WTC11 (cell line): ENCODE results near the gene BRMS1L. TPM values are rescaled to one million over a fixed set of nuclear protein-coding genes. Genes with fewer than 3 reads are reported as not detected.
A peak's percentile ranks its signal among the peaks of the same experiment; 100 is the strongest.

ENCODE experiments used
- ATAC-seq: fragments of 200-7000 bp; cut with Tn5 transposase; 2 replicates; pipeline ENCODE4 v1.10.0; 2021; ENCODE audit warnings: mild to moderate bottlenecking, moderate library complexity
- CTCF ChIA-PET: fragments of 300-600 bp; sonication (Branson Sonifier 250); formaldehyde crosslinking; loops from one replicate; lab custom pipeline; 2021; ENCODE audit warnings: antibody characterized with exemption; lab: Charles Lee
- POLR2A ChIA-PET: fragments of 350-600 bp; sonication (Branson Sonifier 250); formaldehyde crosslinking; loops from one replicate; lab custom pipeline; 2021; ENCODE audit warnings: antibody characterized with exemption; lab: Charles Lee
- DNase-seq: peaks from one replicate; pipeline ENCODE4 v3.0.0; 2021; ENCODE audit warnings: low spot score
- H3K27ac Mint-ChIP-seq: 2 replicates; pipeline ENCODE4 v1.8.0; 2021; ENCODE audit warnings: mixed read lengths
- H3K27me3 Mint-ChIP-seq: 2 replicates; pipeline ENCODE4 v1.8.0; 2021; ENCODE audit warnings: low read depth, mild to moderate bottlenecking, moderate library complexity, mixed read lengths
- H3K36me3 Mint-ChIP-seq: 2 replicates; pipeline ENCODE4 v1.8.0; 2021; ENCODE audit warnings: mixed read lengths
- H3K4me1 Mint-ChIP-seq: 2 replicates; pipeline ENCODE4 v1.8.0; 2022; ENCODE audit warnings: mixed read lengths
- H3K4me3 Mint-ChIP-seq: 2 replicates; pipeline ENCODE4 v1.8.0; 2021; ENCODE audit warnings: mild to moderate bottlenecking, moderate library complexity, mixed read lengths
- H3K9me3 Mint-ChIP-seq: 2 replicates; pipeline ENCODE4 v1.8.0; 2021; ENCODE audit warnings: mixed read lengths
- ATF6 ChIP-seq: sonication (generic); formaldehyde crosslinking; IDR thresholded peaks from 2 replicates; pipeline ENCODE4 v1.8.1; 2023; ENCODE audit warnings: mild to moderate bottlenecking, missing genetic modification reagents
- E2F5 ChIP-seq: sonication (generic); formaldehyde crosslinking; IDR thresholded peaks from 2 replicates; pipeline ENCODE4 v1.8.1; 2022; ENCODE audit warnings: mild to moderate bottlenecking, moderate library complexity, missing genetic modification reagents
- HMGA2 ChIP-seq: fragments of 250-450 bp; sonication (Bioruptor Pico); IDR thresholded peaks from 2 replicates; pipeline ENCODE4 v1.4.0; 2021; ENCODE audit warnings: mild to moderate bottlenecking, moderate library complexity
- IRF1 ChIP-seq: sonication (generic); formaldehyde crosslinking; IDR thresholded peaks from 2 replicates; pipeline ENCODE4 v1.8.0; 2023; ENCODE audit warnings: missing genetic modification reagents
- NFE2L1 ChIP-seq: sonication (generic); formaldehyde crosslinking; IDR thresholded peaks from 2 replicates; pipeline ENCODE4 v1.8.1; 2023; ENCODE audit warnings: missing genetic modification reagents
- RELA ChIP-seq: sonication (generic); formaldehyde crosslinking; IDR thresholded peaks from 2 replicates; pipeline ENCODE4 v1.8.1; 2022; ENCODE audit warnings: missing genetic modification reagents, mild to moderate bottlenecking, borderline replicate concordance
- SMAD3 ChIP-seq: sonication (generic); formaldehyde crosslinking; IDR thresholded peaks from 2 replicates; pipeline ENCODE4 v1.8.0; 2022; ENCODE audit warnings: missing genetic modification reagents, mild to moderate bottlenecking, borderline replicate concordance
- SP1 ChIP-seq: sonication (generic); formaldehyde crosslinking; conservative IDR thresholded peaks from 2 replicates; pipeline ENCODE4 v1.8.1; 2022; ENCODE audit warnings: missing genetic modification reagents
- TEAD4 ChIP-seq: sonication (generic); formaldehyde crosslinking; IDR thresholded peaks from 2 replicates; pipeline ENCODE4 v1.8.0; 2022; ENCODE audit warnings: mild to moderate bottlenecking, missing genetic modification reagents
- USF1 ChIP-seq: sonication (generic); formaldehyde crosslinking; IDR thresholded peaks from 2 replicates; pipeline ENCODE4 v1.8.0; 2022; ENCODE audit warnings: mild to moderate bottlenecking, missing genetic modification reagents
- ZMAT4 ChIP-seq: fragments of 250-450 bp; sonication (Bioruptor Pico); IDR thresholded peaks from 2 replicates; pipeline ENCODE4 v1.9.0; 2021; ENCODE audit warnings: mild to moderate bottlenecking
- ZNF416 ChIP-seq: fragments of 250-450 bp; sonication (Bioruptor Pico); IDR thresholded peaks from 2 replicates; pipeline ENCODE4 v1.9.0; 2021; ENCODE audit warnings: mild to moderate bottlenecking, inconsistent platforms
- ZNF512 ChIP-seq: sonication (generic); formaldehyde crosslinking; IDR thresholded peaks from 2 replicates; pipeline ENCODE4 v1.8.1; 2022; ENCODE audit warnings: missing genetic modification reagents, borderline replicate concordance
- ZNF671 ChIP-seq: fragments of 250-450 bp; sonication (Bioruptor Pico); IDR thresholded peaks from 2 replicates; pipeline ENCODE4 v1.8.0; 2021; ENCODE audit warnings: mild to moderate bottlenecking
- total RNA-seq: library from RNA; stranded (reverse); gene quantifications from 3 replicates; pipeline ENCODE4 v1.2.3, GENCODE V29; 2021
- TF ChIP-seq, protein P1 (sequence below): sonication (generic); formaldehyde crosslinking; IDR thresholded peaks from 2 replicates; pipeline ENCODE4 v1.8.1; 2022; ENCODE audit warnings: low read depth, missing genetic modification reagents, borderline replicate concordance

The BRMS1L gene
- total RNA-seq, 1 experiment from 2014 or later = 12.1 TPM

DNA sequence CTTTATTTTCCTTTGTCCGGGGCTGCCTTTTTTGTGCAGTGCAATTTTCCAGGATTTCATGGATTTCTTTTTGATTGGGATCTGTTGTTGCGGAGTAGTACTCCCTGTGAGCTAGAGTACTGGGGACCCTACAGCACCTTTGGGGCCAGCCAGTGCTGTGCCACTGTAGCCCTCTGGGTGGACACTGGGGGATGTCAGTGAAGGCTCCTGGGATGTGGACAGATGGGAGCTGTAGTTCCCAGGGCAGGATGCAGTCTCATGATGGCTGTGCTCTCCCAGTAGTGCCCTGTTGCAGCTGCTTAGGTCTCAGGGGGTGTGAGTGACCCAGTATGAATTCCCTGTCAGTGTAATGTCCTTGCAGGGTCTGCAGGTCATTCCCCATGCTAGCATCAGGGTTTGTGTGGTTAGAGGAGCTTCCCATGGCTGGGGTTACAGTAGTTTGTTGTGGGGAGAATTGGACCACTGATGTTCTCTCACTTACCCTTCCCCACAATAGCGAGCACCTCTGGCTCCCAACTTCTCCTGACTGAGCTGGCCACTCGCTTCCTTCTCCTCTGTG, 72.2 kb downstream of the BRMS1L start:
- ATAC-seq = peak; percentile 96
- Mint-ChIP-seq H3K27me3 (peaks cover 5% of the 10 kb centered on the region; the same call in 1 of the 2 replicates), H3K9me3 (peaks cover 9% of the 10 kb centered on the region; the same call in 1 of the 2 replicates), H3K36me3 (no peaks in the 10 kb centered on the region)
- POLR2A ChIA-PET = no interaction called here
- TF ChIP-seq E2F5 (CRISPR knock-in tag) (no peak), RELA (CRISPR knock-in tag) (no peak), HMGA2 (CRISPR knock-in tag) (no peak), SP1 (CRISPR knock-in tag) (no peak), ZMAT4 (CRISPR knock-in tag) (no peak), ZNF416 (CRISPR knock-in tag) (no peak), TEAD4 (CRISPR knock-in tag) (no peak), ATF6 (no peak), NFE2L1 (no peak), USF1 (CRISPR knock-in tag) (no peak), IRF1 (CRISPR knock-in tag) (no peak)
- TF ChIP-seq, protein P1, sequence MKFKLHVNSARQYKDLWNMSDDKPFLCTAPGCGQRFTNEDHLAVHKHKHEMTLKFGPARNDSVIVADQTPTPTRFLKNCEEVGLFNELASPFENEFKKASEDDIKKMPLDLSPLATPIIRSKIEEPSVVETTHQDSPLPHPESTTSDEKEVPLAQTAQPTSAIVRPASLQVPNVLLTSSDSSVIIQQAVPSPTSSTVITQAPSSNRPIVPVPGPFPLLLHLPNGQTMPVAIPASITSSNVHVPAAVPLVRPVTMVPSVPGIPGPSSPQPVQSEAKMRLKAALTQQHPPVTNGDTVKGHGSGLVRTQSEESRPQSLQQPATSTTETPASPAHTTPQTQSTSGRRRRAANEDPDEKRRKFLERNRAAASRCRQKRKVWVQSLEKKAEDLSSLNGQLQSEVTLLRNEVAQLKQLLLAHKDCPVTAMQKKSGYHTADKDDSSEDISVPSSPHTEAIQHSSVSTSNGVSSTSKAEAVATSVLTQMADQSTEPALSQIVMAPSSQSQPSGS (CRISPR knock-in tag) = no peak
- TF ChIP-seq, all 79 proteins: peak for 0
- Mint-ChIP-seq H3K4me1 (peaks cover 4% of the 10 kb centered on the region; the same call in 1 of the 2 replicates), H3K4me3 (no peak overlapping the region), H3K27ac (no peak overlapping the region)
- DNase-seq = peak; percentile 38
- CTCF ChIA-PET = interaction anchor here (0.9 to 1.8 kb wide), 6 partner anchors 14 to 707 kb away, joined by 5 to 7 read pairs (median 6); no protein-coding TSS in a partner anchor

DNA sequence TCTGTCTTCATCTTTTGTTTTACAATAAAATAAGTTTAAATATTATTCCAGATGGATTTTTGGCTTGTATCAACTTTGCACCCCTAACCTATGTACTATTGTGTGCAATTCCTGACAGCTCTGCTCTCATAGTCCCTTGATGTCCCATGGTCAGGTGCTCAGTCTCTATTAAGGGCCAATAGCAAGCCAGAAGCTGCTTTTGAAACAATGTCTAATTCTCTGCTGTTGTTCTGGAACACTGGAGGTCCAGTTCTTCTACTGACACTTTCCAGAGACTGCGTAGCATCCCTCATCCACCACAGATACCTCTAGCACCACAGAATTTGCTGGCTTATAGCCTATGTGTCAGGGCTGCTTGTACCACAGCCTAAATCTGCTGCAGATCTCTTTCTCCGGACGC, 74.6 kb downstream of the BRMS1L start:
- POLR2A ChIA-PET = no interaction called here
- Mint-ChIP-seq H3K4me1 (peaks cover 4% of the 10 kb centered on the region; the same call in 1 of the 2 replicates), H3K4me3 (no peak overlapping the region)

DNA sequence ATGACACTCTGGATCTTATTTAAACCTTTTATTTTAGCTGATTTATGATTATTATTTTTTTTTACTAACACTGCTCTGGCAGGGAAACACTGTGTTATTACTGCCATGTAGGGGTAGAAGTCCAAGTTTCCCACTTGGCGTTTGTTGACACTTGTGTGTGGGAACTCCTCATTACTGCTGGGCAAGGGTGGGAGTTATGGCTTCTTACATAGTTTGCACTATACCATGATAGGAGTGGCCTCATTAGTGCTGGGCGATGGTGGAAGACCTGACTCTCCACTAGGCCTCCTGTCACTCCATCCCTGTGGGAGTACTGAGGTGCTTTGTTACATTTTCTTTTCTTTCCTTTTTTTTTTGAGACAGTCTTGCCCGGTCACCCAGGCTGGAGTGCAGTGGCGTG, 83.5 kb downstream of the BRMS1L start:
- ATAC-seq = no peak
- DNase-seq = no peak
- POLR2A ChIA-PET = no interaction called here
- H3K9me3 Mint-ChIP-seq = no peaks in the 10 kb centered on the region
- H3K4me1 Mint-ChIP-seq = no peaks in the 10 kb centered on the region
- H3K27me3 Mint-ChIP-seq = no peaks in the 10 kb centered on the region; the same call in 1 of the 2 replicates
- no peak overlapping the region for H3K4me3 Mint-ChIP-seq
- TF ChIP-seq USF1 (CRISPR knock-in tag) = no peak
- no peak for TF ChIP-seq ZNF512 (CRISPR knock-in tag)
- TF ChIP-seq ZNF671 (CRISPR knock-in tag) = no peak
- H3K27ac Mint-ChIP-seq = no peak overlapping the region
- CTCF ChIA-PET = no interaction called here
- H3K36me3 Mint-ChIP-seq = no peaks in the 10 kb centered on the region

More for the DNA sequence above, 74.6 kb downstream of the BRMS1L start:
- ATAC-seq = no peak
- CTCF ChIA-PET = no interaction called here
- H3K36me3 Mint-ChIP-seq = no peaks in the 10 kb centered on the region
- no peak for TF ChIP-seq SMAD3 (CRISPR knock-in tag)
- no peaks in the 10 kb centered on the region for H3K27me3 Mint-ChIP-seq
- no peaks in the 10 kb centered on the region for H3K9me3 Mint-ChIP-seq
- no peak for DNase-seq
- H3K27ac Mint-ChIP-seq = no peak overlapping the region
